ENCODE results near the gene TXNL4A.

Gene TXNL4A

DNA sequence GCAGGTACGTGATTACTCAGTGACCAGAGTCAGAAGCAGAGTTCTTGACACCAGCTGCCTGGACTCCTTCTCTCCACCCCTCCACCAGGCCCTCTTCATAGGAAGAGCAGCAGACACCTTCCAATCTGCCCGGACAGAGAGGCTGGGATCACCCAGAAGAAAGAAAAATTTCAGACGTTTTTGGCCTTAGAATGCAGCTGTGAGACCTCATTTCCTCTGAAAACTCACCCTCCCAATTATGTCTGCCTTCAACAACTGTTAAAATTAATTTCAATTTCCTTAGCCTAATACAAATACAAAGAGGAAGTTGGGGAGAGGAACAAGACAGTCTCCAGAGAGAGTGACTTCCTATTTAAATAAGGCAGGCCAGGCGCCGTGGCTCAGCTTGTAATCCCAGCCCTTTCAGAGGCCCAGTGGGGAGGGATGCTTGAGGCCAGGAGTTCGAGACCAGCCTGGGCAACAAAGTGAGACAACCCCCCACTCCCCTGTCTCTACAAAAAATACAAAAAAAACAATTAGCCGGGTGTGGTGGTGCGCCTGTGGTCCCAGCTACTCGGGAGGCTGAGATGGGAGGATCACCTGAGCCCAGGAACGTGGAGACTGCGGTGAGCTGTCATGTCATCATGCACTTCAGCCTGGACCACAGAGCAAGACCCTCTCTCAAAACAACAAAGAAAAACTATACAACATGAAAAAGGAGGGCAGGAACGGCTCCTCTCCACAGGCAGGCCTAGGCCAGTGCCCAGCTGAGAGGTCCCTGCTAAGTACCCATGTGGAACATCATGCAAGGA is 38.5 kb downstream of the TXNL4A start:
- peak; percentile 87 to 95 for DNase-seq (ENCODE audit: low read depth in 1 of 2, low spot score in 1 of 2)
- Histone ChIP-seq H3K4me3 (replicated peaks; ENCODE audit: insufficient read depth, low read length) (peak overlapping the region; percentile 92), H3K27ac (replicated peaks) (peak overlapping the region; percentile 69)

DNA sequence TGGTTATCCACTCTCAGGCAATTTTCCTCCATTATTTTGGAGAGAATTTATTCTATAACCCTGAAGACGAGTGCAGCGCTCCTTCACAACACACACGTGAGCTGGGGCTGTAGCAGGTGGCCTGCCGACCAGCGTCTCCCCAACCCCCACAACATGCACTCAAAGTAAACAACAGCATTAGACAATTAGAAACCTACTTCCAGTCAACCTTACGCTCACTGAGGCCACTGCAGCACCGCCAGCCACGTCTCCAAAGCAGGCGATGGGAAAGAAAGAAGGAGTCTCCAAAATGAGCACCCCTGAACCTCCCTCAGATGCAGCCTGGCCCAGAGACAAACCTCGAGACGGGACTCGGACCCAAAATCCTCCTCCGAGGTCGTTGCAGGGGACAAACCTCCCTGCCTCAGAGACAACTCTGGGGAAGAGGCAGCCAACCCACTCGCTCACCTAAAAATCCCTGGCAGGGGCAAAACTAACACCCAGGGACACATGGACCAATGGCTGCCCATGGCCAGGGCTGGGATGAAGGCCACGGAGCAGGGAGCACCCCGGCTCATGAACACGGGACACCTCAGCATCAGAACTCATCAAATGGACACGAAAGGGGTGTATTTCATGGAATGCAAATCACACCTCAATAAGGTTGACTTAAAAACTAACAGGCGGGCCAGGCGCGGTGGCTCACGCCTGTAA is 39.5 kb downstream of the TXNL4A start:
- Histone ChIP-seq H3K4me3 (replicated peaks; ENCODE audit: insufficient read depth, low read length) (no peak overlapping the region), H3K27ac (replicated peaks) (peak overlapping the region; percentile 69)

More for the DNA sequence above, 38.5 kb downstream of the TXNL4A start:
- H3K27me3 ChIP-seq (ENCODE audit: insufficient read depth, poor library complexity, severe bottlenecking) = no peaks in the 10 kb centered on the region
- TF ChIP-seq POLR2AphosphoS5 (IDR thresholded peaks at IDR 0.05; ENCODE audit: low read depth) = peak; percentile 38; the same call in 1 of the 2 replicates
- peak; percentile 11; the same call in 1 of the 2 replicates for TF ChIP-seq GABPA (IDR thresholded peaks at IDR 0.05; ENCODE audit: low read depth)
- TF ChIP-seq SPI1 (IDR thresholded peaks at IDR 0.05; ENCODE audit: borderline replicate concordance, low read depth) = peak; percentile 98; the same call in 1 of the 2 replicates
- TF ChIP-seq, protein P1, sequence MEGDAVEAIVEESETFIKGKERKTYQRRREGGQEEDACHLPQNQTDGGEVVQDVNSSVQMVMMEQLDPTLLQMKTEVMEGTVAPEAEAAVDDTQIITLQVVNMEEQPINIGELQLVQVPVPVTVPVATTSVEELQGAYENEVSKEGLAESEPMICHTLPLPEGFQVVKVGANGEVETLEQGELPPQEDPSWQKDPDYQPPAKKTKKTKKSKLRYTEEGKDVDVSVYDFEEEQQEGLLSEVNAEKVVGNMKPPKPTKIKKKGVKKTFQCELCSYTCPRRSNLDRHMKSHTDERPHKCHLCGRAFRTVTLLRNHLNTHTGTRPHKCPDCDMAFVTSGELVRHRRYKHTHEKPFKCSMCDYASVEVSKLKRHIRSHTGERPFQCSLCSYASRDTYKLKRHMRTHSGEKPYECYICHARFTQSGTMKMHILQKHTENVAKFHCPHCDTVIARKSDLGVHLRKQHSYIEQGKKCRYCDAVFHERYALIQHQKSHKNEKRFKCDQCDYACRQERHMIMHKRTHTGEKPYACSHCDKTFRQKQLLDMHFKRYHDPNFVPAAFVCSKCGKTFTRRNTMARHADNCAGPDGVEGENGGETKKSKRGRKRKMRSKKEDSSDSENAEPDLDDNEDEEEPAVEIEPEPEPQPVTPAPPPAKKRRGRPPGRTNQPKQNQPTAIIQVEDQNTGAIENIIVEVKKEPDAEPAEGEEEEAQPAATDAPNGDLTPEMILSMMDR (IDR thresholded peaks at IDR 0.05; ENCODE audit: insufficient read depth, low read length) = no peak
- TF ChIP-seq, protein P2, sequence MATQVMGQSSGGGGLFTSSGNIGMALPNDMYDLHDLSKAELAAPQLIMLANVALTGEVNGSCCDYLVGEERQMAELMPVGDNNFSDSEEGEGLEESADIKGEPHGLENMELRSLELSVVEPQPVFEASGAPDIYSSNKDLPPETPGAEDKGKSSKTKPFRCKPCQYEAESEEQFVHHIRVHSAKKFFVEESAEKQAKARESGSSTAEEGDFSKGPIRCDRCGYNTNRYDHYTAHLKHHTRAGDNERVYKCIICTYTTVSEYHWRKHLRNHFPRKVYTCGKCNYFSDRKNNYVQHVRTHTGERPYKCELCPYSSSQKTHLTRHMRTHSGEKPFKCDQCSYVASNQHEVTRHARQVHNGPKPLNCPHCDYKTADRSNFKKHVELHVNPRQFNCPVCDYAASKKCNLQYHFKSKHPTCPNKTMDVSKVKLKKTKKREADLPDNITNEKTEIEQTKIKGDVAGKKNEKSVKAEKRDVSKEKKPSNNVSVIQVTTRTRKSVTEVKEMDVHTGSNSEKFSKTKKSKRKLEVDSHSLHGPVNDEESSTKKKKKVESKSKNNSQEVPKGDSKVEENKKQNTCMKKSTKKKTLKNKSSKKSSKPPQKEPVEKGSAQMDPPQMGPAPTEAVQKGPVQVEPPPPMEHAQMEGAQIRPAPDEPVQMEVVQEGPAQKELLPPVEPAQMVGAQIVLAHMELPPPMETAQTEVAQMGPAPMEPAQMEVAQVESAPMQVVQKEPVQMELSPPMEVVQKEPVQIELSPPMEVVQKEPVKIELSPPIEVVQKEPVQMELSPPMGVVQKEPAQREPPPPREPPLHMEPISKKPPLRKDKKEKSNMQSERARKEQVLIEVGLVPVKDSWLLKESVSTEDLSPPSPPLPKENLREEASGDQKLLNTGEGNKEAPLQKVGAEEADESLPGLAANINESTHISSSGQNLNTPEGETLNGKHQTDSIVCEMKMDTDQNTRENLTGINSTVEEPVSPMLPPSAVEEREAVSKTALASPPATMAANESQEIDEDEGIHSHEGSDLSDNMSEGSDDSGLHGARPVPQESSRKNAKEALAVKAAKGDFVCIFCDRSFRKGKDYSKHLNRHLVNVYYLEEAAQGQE (IDR thresholded peaks at IDR 0.05; ENCODE audit: insufficient replicate concordance, low read depth) = no peak

More for the DNA sequence above, 39.5 kb downstream of the TXNL4A start:
- no peak for DNase-seq (ENCODE audit: low read depth in 1 of 2, low spot score in 1 of 2)
- H3K27me3 ChIP-seq (ENCODE audit: insufficient read depth, poor library complexity, severe bottlenecking) = no peaks in the 10 kb centered on the region
- TF ChIP-seq, protein P2 (IDR thresholded peaks at IDR 0.05; ENCODE audit: insufficient replicate concordance, low read depth) = no peak
- no peak for TF ChIP-seq GABPA (IDR thresholded peaks at IDR 0.05; ENCODE audit: low read depth)
- TF ChIP-seq, protein P1 (IDR thresholded peaks at IDR 0.05; ENCODE audit: insufficient read depth, low read length) = no peak
- TF ChIP-seq POLR2AphosphoS5 (IDR thresholded peaks at IDR 0.05; ENCODE audit: low read depth) = no peak
- no peak for TF ChIP-seq SPI1 (IDR thresholded peaks at IDR 0.05; ENCODE audit: borderline replicate concordance, low read depth)

All from HL-60 (cell line).